ENCODE results near the gene BCL7C.
"Not testable (repeated sequence)": the region's sequence is repeated elsewhere in the genome, so short reads cannot be mapped to it uniquely, and the experiment has no call there.

Gene BCL7C

DNA sequence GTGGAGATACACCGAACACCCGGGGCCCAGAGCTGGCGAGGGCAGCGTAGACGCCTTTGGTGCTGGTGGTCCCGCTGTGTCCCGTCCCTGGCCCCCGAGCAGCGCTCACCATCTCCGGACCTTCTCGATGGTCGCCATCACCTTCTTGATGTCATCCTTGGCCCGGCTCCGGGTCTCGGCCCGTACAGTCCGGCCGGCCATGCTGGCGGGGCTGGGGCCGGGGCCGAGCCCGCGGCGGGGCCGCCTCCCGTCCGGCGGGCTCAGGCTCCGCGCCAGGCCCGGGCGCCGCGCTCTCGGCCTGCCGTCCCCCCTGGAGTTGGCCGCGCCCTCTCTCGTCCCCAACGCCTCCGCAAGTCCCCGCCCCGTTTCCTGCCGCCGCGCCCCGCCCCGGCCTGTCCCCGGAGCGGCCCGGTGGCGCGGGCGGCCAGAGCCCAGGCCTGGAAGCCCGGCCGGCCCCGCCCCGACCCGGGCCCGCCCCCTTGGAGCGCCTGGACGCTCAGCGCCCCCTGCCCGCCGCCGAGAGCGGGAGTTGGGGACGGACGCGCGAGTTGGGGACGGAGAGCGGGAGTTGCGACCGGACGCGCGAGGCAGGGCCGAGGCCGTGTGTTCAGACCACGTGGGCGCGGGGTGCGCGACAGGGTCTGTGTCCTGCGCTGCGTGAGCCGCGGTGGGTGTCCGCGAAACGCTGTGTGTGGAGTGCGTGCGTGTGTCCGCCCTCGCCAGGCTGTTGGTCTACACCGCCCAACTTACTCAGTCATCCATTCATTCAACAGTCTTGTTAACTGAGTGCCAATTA is at the start of gene BCL7C:
TSS of gene BCL7C (minus strand) at position 334 of the 796 bp plus-strand sequence. CDS start at position 201, 133 bp downstream.
- no peak for DNase-seq

DNA sequence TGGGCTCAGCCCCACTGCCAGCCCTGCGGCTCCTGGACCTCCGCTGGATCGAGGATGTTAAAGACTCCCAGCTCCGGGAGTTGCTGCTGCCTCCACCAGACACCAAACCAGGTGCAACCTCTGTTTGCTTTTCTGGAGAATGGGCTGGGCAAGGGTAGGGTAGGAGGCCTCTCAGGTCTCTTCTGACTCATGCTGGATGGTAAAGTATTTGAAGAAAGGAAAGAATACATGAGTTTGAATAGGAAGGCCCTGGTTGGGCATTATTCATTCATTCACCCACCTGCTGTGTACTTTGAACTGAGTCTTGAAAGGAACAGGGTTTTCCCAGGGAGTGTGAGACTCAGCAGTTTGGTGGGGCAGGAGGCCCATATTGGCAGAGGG is 48.5 kb upstream of the BCL7C start:
- DNase-seq = no peak

DNA sequence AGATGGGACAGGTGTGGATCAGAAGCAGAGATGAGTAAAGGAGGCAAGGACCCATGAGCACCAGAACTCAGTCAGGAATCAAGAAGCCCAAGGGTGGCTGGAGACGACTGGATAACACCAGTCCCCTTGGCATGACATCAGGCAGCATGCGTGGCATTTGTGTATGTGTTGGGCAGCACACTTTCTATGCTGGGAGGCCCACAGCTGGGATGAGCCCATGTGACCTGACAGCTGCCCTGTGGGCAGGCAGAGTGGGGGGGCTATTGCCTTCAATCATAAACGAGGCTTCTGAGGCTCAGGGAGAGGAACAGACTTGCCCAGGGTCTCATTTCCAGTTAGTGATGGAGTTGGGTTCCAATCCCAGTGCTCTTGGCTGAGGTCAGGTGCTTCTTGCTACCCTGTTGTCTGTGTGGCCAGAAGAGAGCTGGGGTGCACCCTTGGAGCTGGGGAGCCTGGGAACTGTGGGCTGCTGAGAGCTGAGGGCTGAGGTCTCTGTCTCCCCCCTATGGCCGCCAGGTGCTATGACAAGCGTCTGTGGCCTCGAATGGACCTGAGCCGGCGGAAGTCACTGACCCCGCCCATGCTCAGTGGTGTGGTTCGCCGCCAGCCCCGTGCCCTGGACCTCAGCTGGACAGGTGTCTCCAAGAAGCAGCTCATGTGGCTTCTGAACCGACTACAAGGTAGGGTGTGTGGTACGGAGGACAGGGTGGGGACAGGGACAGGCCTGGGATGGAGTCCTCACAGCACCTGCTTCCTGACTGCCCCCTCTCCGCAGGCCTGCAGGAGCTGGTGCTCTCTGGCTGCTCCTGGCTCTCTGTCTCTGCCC is 47.9 kb upstream of the BCL7C start:
- DNase-seq = no peak

DNA sequence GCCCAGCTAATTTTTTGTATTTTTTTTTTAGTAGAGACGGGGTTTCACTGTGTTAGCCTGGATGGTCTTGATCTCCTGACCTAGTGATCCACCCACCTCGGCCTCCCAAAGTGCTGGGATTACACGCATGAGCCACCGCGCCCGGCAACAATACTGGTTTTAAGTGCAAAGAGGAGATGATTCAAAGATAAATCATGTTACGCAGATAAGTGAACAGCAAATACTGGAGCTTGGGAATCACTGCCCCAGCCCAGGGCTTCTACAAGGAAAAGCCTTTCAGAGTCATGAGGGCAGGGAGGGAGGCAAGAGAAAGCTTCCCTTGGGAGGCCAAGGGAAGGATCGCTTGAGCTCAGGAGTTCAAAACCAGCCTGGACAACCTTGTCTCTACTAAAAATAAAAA is 45.7 kb upstream of the BCL7C start:
- not testable (repeated sequence) for DNase-seq

DNA sequence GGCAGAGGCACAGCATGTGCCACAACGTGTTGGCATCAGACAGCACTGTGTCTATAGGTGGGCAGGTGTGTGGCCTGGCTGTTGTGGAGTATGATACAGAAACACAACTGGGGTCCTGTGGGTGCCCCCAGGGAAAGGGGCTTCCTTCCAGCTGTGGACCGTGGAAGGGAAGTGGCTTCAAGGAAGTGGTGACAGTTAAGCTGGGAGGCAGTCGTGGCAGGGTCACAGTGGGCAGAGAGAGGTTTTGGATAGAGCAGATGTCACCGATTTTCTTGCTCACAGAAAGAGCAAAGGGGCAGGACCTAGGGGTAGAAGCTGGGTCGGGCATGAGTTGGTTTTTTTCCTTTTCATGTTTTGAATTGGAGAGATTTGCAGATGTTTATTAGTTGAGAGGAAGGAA is 43.8 kb upstream of the BCL7C start:
- no peak for DNase-seq

DNA sequence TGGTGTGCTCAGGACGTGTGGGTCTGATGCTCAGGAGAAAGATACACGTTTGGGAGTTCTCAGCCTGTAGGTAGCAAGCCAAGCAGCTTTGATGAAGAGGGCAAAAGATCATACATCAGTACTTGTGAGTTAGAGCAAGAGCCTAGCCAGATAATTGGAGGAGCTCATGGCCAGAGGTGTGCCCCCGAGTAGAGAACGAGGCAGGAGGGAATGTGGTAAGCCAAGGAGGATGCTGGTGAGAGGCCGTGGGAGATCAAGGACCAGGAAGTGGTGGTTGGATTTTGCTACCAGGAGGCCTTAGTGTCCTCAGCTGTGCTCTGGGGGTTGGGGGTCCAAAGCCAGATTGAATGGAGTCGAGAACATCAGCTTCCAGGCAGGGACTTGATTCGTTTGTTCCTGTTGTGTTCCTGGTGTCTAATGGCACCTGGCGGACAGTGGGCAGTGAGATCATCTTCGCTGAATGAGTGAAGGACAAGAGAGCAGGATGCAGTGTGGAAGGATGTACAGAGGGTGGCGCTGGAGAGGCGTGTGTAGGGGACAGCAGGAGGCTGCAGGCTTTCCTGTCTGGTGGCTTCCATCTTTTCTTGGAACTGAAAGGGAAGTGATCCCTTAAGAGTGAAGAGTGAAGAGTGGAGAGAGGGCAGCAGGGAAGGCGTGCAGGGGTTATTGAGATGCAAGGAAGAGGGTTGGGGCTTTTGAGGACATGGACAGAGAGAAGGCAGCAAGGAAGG is 41.1 kb upstream of the BCL7C start:
- DNase-seq = no peak

DNA sequence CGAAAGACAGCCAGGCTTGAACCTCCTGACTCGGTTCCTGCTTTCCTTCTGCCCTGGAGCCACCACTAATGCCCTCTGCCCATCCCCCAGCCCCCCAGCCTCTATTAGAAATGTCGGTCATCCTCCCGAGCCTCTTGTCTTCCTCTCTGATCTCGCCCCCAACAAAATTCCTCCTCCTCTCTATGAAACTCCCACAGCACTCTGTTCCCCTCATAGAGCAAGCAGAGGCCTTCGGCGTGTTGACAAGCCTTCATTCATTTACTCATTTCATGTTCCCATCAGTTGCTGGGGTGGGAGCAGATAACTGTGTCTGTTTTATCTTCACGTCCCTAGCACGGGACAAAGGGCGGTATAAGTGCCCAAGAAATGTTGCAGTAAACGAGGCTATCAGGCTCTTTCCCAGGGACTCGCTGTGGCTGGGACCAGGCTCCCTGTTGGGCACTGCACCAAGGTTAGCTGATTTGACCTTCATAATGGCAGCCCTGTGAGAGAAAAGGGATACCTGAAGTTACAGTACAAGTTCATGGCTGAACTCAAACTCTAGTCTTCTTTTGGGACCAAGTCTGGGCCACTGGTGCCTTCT is 37.3 kb upstream of the BCL7C start:
- no peak for DNase-seq

DNA sequence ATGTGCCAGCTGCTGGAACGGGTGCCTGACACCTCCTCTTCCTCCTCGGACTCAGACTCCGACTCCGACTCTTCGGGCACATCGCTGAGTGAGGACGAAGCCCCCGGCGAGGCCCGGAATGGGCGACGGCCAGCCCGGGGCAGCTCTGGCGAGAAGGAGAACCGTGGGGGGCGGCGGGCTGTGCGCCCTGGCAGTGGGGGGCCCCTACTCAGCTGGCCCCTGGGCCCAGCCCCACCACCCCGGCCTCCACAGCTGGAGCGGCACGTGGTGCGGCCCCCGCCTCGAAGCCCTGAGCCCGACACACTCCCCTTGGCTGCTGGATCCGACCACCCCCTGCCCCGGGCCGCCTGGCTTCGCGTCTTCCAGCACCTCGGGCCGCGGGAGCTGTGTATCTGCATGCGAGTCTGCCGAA is 36.3 kb upstream of the BCL7C start:
- DNase-seq = no peak

DNA sequence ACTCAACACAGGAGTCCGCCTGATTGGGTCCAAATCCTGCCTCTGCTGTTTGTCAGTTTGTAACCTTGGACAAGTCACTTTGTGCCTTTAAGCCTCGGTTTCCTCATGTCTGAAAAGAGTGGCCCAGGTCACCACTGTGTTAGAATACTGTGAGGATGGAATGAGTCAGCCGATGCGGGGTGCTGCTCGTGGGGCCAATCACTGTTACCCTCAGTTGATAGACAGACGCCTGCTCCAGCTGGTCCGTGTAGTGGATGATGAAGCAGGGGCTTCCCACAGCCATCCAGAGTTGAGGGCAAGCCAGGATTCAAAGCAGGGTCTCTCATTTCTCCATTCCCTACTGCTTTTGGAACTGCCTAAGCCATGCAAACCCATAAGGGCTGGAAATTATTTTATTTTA is 35.3 kb upstream of the BCL7C start:
- no peak for DNase-seq

DNA sequence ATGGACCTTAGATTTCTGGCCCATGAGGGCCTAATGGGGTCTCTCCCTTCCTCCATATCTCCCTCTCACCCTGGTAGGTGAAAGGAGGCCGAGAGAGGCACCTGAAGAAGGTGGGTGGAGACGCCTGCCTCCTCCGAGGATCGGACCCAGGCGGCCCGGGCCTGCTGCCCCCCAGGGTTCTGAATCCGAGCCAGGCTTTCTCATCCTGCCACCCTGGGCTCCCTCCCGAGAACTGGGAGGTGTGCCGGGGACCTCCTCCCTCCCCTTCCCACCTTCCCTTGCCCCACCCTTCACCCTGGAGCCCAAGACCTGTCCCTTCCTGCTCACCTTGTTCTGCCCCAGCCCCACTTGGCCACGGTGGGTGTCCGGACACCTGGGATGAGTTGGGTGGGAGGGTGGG is 34.5 kb upstream of the BCL7C start:
- no peak for DNase-seq

DNA sequence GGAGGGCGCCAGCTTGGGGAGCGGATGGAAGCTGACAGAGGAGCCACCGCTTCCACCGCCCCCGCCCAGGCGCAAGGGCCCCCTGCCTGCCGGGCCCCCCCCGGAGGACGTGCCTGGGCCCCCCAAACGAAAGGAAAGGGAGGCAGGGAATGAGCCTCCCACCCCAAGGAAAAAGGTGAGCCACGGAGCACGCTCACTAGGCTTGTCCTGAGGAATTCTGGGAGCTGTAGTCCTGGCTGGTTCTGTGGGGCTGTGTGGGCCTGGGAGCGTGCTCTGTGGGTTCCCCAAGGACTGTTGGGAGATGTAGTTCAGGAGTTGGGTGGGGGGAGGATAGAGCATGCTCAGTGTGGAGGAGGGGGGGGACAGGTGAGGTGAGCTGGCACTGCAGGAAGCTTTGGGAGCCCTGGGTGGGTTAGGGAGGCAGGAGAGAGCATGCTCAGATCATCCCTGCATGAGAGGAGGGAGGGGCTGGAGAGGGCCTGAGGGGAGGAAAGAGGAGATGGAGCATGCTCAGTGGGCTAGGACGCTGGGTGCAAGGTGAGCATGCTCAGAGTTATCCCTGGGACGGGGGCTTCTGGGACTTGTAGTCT is 34.0 kb upstream of the BCL7C start:
- peak; percentile 84 for DNase-seq

DNA sequence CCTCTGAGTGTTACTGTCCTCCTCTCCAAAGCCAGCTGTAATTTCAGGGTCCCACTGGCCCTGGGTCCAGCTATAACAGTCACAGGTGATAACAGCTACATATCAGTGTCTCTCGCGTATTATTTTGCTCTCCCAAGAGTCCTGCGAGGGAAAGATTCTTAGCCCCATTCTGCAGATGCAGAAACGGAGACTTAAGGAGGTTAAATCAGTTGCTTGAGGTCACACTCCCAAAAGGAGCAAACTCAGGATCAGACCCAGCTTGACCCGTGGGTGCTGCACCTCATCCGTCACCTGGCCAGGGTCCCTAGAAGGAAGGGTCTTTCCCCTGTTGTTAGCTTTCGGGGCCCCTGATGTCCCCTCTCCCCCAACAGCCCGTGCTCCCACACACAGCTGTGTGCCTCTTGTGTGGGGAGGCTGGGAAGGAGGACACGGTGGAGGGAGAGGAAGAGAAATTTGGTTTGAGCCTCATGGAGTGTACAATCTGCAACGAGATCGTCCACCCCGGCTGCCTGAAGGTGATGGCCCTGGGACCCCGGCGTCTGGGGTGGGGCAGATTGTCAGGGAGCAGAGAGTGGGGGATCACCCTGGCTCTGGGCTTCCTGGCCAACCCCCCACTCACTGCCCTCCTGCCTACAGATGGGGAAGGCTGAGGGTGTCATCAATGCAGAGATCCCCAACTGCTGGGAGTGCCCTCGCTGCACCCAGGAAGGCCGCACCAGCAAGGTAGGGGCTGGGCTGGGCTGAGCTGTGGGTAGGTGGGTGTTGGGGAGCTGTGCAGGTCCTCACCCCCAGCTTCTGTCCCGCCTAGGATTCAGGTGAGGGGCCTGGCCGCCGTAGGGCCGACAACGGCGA is 33.3 kb upstream of the BCL7C start:
- DNase-seq = no peak

DNA sequence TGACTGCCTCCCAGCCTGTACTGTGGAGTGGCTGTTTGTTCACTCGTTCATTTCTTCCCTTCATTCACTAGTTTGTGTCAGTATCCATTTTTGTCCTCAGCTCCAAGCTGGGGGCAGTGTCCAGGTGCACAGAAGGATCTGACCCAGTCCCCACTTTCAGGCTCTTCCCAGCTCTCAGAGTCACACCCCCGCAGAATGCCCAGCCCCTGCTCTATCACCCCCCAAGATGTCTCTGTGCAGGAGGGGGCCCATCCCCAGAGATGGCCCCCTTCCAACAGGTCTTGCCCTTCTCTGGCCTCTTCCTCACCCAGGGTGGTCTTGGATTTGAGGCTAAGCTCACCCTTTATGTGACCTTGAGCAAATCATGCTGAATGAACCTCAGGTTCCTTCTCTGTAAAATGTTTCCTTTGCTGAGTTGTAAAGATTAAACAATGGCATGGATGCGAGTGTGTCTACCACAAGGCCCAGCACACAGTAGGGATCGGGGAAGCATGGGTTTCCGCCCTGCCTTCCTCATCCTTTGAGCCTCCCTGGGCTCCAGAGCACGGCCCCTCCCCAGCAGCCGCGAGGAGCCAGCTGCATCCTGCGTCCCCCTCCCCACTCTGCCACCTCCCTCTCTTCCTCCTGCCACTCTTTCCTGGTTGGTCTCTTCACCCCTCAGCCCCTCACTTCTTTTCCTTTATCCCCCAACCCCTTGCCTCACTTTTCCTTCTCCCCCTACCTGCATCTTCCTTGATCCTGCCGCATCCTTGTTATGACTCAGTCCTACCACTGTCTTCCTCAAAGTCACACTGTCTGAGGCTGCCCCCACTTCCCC is 32.3 kb upstream of the BCL7C start:
- no peak for DNase-seq

DNA sequence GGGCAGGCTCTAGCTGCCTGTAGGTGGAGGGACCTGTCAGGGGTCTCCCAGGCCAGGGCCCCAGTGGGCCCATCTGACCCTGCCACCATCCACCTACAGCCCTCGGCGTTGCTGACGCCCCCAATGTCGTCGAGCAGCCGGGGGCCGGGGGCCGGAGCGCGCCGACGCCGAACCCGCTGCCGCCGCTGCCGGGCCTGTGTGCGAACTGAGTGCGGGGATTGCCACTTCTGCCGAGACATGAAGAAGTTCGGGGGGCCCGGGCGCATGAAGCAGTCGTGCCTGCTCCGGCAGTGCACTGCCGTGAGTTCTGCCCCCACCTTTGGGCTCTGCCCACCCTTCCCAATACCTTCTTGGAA is 31.7 kb upstream of the BCL7C start:
- DNase-seq = no peak

DNA sequence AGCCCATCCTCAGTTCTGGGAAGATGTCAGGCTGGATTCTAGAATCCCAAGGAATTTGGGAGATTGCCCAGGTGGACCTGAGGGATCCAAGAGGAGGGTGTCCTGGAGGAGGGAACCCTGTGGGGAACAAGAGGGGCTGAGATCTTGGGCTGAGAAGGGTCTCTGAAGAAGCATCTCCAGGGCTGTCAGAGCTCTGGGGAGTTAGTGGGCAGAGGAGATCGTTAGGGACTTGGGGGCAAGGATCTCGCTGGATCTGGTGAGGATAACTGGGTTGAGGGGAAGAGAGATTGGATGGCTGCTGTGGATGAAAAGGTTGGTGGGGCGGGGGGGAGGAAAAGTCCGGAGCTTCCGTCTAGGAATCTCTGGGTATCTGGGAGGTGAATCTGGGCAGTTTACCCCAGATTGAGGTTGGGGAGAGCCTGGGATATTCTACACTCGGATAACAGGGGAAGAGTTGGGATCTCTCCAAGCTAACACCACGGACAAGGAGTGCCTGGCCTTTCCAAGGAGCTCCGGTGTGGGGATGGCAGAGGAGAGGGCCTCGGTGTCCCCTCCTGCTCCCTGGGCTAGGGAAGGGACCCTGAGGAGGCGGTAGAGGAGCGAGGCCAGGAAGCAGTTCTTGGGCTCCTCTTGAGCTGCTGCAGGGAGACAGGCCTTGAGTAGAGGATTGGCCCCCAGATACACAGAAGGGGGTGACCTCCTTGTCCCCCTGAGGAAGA is 31.2 kb upstream of the BCL7C start:
- DNase-seq = no peak

DNA sequence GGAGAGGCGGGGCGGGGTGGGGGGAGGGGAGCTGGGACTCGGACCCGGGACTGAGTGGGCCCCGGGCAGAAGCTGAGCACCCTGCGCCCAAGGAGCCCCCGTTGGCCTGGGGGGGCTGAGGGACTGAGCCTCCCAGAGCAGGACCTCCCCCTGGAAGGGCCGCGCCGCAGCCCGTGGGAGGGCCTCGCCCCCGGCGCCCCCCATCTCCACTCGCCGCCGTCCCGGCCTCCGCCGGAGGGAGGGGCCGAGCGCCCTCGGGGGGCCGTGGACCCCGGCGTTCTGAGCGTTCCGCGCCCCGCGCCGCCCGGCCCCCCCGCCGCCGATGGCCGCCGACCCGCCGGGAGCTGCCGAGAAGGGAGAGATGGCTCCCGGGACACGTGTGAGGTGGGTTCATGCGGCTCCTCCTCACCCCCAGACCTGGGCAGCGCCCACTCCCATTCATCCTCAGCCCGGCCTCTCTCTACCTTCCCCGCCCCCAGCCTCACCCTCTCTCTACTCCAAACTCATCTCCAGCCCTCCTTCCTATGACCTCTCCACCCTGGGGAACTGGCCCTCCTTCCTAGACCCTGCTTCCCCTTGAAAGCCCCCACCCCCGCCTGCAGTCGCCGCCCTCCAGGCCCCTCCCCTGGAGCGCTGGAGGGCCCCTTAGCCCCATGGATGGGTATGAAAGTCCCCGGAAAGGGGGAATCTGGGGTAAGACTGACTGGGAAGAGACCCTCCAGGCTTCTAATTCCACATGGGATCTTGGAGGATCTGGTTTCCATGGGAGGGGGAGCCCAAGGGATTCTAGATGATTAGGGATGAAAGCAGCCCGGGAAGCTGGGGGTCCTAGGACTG is 30.4 kb upstream of the BCL7C start:
- DNase-seq = no peak

DNA sequence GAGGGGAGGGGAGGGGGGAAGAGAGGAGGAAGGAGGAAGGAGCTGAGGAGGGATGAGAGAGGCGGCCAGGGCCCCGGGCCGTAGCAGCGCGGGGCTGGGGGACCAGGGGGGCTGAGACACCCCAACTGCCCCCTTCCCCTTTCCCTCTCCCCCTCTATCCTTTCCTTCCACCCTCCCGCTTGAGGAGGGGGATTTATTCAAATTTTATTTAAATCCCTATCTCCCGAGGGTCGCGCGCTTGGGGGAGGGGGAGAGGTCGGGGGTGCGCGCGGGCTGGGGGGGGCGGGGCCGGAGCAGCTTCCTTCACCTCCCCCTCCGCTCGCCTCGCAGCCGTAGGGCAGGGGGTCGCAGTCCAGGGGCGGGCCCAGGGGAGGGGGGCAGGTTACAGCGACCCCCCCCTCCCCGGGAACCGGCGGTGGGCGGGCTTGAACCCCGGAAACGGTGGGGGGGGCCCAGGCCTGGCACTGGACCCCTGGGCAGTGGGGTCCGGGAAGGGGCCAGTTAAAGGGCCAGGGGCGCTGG is 29.7 kb upstream of the BCL7C start, which contains the start of gene FBXL19:
TSS of gene FBXL19 (plus strand) at position 19 of the 522 bp plus-strand sequence. CDS start 2,183 bp downstream, outside the sequence.
- DNase-seq = no peak

DNA sequence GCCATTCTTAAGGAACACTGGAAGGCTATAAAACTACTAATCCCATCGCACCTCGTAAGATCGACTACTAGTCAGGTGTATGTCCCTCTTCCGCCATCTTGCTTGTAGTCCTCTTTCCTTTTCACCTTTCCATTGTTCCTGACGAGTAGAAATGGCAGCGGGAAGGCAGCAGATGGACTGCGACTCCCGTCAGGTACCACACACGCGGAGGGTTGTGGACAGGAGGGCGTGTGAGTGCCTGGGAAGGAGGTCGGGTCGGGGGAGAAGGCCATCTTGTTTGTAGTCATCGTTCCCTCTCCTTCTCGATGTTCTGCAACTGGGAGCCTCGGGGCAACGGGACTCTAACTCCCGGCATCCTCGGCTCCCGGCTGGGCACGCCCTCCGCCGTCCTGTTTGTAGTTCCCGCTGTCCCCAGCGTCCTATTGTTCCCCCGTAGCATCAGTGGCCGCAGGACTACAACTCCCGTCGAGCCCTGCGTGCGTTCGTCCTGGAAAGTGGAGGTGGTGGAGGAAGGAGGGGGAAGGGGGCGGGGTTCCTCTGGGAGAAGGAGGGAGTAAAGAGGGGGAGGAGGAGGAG is 29.2 kb upstream of the BCL7C start:
- DNase-seq = peak; percentile 95
